GM21526 (cell line): ENCODE data around the gene ZNF335.

Source experiments
- ATAC-seq: cut with Tn5 transposase; IDR thresholded peaks from one replicate; pipeline ENCODE4 v1.9.1; 2021; ENCODE audit warnings: moderate library complexity; ENCODE audit not compliant: unreplicated experiment, low FRiP score

ZNF335 gene

DNA sequence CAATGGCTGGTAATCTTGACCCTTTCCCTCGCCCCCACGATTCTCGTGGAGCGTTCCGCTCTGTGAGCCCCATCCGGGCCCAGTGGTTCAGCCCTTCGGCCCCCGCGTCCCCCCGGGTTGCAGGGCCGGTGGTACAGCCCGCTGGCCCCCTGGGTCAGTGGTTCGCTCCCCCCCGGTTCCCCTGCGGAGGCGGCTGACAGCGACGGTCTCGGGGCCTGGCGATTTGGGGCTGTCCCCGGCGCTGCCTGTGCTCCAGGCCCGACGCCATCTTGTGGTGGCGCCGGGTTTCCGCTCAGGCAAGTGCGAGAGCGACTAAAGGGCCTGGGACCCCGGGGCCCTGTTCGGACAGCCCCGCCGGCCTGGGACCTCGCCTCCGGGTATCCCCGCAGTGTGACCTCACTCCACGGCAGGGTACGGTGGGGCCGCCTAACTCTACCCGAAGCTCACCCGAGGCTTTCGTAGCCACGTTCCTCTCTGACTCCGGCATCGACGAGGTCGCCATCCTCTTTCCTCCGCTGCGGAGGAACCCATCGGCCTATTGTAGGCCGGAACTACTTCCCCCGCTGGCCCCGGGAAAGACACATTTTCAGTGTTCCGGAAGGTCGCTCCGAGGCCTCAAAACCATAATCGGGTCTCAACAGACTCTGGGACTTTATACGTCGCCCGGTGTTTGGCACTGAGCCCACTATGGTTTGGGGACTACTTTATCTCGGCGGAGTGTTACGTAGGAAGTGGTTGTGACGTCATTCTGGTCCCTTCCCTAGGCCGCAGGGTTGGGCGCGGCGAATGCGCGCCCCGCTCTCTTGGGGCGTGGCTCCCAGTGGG, at the start of gene ZNF335:
Gene ZNF335 (minus strand): TSS at position 529 of the 825 bp plus-strand sequence. CDS start 793 bp downstream, outside the sequence.
- peak; percentile 62 for ATAC-seq

- no peak for ATAC-seq
Observed at GRCh38 chr20:46020555-46020954, 48.6 kb upstream of the ZNF335 start.

DNA sequence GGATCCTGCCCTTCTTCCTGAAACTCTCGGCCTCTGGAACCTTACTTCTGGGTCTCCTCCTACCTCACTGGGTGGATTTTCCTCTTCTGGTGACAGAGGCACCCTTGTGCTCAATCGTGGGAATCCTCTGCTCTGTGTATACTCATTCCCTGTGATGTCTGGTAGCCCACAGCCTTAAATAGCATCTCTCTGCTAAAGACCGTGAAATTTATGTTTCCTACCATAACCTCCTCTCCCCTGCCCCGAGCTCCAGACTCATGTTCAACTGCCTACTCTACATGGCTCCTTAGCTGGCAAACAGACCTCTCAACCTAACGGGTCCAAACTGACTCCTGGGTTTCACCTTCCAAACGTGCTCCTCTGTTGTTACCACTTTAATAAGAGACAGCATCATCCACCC, 46.6 kb upstream of the ZNF335 start:
- ATAC-seq, result no peak

DNA sequence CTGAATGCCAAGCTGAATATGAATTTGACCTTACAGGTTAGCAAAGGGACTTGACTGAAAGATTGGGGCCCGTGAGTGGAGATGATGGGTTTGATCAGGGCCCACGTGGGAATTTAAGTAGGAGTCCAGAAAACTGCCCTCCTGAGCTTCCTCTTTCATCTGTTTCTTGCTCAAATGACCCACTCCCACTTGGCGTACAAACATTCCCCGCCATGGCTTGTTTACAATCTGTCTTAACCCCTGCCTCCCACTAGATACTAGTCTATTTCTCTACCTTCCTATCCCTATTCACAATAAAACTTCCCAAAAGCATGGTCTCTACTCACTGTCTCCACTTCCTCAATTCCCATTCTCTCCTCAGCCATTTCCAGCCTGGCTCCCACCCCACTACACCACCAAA, 46.1 kb upstream of the ZNF335 start:
- no peak for ATAC-seq

- no peak for ATAC-seq
Observed at GRCh38 chr20:46017272-46017671, 45.3 kb upstream of the ZNF335 start.

DNA sequence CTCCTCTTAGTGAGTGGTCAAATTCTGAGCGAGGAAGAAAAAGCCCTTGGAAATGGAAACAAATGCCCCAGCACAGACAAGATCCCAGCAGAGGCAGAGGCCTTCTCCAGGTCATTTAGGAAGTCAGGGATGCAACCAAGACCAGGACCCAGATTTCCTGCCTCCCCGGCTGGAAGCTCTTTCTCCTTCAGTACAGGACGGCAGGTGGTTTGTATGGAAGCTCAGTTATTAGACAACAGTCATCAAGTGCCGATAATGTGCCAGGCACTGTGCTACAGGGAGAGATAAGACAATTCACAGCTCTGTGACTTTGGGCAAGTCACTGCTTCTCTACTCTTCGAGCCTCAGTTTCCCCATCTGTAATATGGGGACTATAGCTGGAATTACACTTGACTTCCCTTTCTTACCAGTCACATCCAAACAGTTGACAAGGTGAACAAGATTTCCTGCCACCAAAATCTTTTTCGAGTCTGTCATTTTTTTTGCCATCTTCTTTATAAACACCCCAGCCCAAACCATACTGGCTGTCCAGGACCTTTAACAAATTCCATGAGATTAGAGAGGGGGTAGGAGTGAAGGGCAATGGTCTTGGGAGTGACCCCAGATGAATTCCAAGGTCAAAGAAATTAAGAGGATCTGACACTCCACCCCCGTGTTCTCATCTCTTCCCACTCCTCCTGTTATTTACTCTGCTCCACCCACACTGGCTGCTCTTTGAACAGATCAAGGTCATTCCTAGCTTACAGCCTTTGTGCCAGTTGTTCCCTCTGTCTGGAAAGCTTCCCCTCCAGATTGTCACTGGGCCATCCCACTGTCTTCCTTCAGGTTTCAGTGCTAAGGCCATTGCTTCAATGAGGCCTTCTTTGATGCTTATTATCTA, 42.8 kb upstream of the ZNF335 start:
- no peak for ATAC-seq

- ATAC-seq, result no peak
Observed at GRCh38 chr20:46013829-46014516, 42.0 kb upstream of the ZNF335 start.

GRCh38 chr20:46013322-46013828, 41.4 kb upstream of the ZNF335 start:
- ATAC-seq, result no peak

DNA sequence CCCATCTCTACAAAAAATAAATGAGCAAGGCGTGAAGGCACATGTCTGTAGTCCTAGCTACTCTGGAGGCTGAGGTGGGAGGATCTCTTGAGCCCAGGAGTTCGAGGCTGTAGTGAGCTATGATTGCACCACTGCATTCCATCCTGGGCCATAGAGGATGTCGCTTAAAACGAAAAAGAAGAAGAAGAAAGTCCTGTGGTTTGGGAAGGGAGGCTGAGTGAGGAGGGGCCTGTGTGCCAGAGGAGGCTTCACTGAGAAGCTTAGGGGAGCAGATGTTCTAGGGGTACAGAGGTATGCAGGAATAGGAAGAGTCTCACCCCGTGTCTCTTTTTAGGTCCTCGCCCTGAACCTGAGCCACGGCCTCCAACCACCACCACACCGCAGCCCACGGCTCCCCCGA, 40.9 kb upstream of the ZNF335 start:
- ATAC-seq, result no peak

- ATAC-seq, result no peak
Observed at GRCh38 chr20:46011631-46012482, 39.9 kb upstream of the ZNF335 start.

- no peak for ATAC-seq
Observed at GRCh38 chr20:46010491-46011391, 38.7 kb upstream of the ZNF335 start.

- ATAC-seq, result no peak
Observed at GRCh38 chr20:46009816-46010215, 37.8 kb upstream of the ZNF335 start.

- no peak for ATAC-seq
Observed at GRCh38 chr20:46007671-46008070, 35.7 kb upstream of the ZNF335 start.

DNA sequence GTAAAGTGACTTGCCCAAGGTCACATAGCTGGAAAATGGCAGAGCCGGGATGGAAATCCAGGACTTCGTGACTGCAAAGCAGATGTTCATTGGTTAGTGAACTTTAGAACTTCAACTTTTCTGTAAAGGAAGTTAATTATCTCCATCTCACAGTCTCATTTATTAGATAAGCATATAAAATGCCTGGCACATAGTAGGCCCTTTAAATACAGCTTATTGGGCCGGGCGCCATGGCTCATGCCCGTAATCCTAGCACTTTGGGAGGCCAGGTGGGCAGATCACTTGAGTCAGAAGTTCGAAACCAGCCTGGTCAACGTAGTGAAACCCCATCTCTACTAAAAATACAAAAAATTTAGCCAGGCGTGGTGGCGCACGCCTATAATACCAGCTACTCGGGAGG, 35.0 kb upstream of the ZNF335 start:
- no peak for ATAC-seq

DNA sequence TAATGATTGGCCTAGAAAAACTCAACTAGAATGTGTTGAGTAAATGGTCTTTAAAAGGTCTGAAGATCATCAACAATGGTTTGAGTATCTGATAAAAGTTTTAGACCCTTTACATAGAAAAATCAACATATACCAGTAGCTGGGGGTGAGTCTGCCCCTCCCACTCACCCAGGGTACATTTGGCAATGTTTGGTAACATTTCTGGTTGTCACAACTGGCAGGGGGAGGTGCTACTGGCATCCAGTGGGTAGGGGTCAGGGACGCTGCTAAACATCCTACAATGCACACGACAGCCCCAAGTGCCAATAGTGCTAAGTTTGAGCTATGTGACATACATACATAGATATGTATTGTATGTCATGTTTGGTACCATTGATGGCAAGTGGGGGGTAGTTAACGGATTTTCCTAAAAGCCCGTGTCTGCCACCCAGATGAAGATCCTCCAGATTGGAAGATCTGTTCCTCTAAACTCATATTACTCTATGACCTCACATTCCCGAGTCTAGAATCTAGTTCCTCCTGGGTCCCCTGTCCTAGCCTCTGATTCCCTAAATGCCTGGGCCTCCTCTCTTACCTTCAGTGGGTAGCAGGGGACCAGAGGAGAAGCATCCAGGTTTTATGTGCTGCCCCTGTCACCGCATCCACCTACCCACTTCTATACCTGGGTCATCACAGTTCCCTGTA, 34.2 kb upstream of the ZNF335 start:
- no peak for ATAC-seq

- ATAC-seq, result no peak
Observed at GRCh38 chr20:46004889-46005473, 33.0 kb upstream of the ZNF335 start.

DNA sequence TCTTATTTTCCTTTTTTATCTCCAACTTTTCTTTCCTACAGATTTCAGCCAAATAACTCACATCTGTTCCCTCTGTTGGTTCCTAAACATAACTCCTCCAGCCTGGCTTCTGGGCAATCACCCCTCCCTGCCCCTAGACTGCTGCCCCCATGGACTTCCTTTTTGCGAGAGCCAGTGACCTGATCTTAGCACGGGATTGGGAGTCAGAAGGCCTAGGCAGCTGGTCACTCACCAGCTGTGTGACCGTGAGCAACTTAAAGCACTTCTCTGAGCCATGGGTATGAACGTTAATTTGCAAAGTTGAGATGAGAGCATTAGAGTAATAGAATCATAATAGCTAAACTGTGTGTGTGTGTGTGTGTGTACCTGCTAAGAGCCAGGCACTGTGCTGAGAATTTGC, 32.2 kb upstream of the ZNF335 start:
- no peak for ATAC-seq

GRCh38 chr20:46002008-46002407, 30.0 kb upstream of the ZNF335 start:
- ATAC-seq, result no peak
